SIG-M5 (cell line): Measurements from ENCODE around the gene FRS3.

Experiments used
- DNase-seq: peaks from one replicate; lab custom pipeline; 2025; lab: John Stamatoyannopoulos, UW

FRS3 gene

DNA sequence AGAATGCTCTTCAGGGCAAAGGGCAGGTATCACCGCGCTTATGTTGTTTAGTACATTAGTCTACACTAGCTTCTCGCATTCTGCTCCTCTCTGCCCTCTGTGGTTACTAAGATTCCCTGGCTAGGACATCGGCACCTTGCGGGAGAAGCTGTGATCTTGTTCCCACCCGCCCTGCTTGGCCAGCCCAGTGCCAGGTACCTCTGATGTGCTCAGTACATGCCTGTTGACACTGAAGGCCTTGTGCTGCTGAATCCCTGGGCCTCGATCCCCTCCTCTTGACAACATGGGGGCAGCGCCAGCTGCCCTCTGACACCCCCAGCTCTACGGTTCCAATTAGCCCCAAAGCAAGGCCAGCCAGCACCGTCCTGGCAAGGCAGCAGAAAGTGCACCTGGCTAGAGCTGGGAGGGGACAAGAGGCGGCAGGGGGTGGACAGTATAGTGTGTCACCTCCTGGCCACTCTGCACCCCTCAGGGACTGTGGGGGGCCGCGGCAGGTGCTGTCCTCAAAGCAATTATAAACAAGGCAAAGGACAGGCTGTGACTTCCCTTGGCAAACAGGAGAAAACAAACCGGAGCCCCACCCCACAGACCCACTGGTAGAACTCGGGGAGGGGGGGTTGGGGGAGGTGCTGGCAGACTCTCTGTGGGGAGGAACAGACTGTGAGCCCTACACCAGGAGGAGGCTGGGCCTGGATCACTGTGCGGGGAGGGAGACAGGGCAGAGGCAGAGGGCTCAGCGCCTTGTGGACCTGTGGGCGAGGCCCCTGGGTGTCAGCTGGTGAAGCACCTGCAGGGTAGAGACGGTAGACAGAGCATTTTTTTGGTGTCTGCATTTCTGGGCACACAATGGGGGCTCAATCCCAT lies 51.4 kb downstream of the FRS3 start:
- no peak for DNase-seq

DNA sequence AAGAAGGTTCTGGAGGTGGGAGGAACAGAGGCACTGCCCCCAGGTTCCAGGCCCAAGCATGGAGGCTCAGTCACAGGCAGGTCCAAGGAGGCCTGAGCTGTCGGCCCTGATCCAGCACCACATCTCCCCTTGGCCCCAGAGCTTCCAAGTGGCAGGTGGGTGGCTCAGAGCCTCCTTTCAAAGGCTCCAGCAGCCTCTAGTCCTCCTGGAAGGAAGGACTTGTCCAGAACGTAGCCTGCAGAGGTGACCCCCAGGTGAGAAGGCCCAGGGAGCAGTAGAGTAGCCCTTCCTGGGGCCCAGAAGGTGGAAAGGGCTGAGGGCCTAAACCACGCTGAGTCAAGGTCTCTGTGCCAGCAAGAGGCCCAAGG lies 52.0 kb downstream of the FRS3 start:
- no peak for DNase-seq

DNA sequence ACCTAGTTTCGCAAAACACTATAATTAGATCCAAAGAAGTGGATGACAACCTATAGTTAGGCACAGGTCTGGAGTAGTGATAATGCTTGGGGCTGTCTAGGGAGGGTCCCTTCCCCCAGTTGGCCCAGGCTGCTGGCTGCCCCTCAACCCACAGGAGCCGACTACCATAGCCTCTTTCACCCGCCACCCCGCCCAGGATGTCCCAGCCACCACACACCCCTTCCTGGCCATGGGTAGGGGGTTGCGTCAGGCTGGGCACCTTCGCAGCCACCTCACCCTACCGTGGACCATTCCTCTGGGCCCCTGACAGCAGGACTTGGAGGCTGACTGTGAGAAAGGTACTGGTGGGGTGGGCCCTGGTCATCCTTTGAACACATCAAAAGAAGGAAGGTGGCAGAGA lies 52.8 kb downstream of the FRS3 start:
- no peak for DNase-seq

DNA sequence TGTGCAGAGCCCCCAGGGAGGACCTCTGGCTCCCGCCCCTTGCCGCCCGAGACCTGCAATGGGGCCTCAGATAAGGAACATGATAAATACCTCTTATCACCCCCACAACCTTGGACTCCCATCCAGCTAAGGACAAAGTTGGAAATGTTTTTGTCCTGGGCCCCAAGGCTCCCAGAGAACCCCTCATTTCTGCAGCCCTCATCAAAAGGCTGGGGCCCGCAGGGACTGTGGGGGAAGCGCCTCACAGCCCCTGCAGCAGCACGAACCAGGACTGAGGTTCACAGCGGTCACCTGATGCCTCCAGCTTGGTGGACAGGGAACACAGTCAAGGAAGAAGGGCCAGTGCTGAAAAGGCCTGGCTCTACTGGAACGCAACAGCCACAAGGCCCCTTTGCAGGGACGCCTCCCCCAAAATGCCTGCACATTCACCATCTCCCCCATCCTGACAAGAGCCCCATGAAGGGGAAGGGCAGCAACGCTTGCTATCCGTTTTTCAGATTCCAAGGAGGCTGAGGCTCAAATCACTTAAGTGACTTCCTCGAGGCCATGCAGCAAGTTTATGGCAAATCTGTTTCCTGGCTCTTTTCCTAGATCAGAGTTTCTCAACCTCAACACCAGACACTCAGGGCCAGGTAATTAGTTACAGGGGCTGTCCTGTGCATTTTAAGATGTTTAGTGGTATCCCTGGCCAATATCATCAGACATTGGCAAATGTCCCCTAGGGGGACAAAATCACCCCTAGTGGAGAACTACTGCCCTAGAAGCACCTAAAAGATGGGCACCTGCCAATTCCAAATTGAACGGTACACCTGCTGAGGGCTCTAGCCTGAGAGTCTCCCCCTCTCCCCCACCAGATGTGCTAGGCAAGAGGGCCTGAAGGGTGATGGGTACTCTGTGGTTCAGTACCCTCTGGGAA lies 54.9 kb downstream of the FRS3 start:
- DNase-seq: no peak

- no peak for DNase-seq
These were observed 55.5 kb downstream of the FRS3 start for GRCh38 chr6:41724228-41724580.

- peak; percentile 74 for DNase-seq
These were observed 56.0 kb downstream of the FRS3 start for GRCh38 chr6:41723530-41724227.

DNA sequence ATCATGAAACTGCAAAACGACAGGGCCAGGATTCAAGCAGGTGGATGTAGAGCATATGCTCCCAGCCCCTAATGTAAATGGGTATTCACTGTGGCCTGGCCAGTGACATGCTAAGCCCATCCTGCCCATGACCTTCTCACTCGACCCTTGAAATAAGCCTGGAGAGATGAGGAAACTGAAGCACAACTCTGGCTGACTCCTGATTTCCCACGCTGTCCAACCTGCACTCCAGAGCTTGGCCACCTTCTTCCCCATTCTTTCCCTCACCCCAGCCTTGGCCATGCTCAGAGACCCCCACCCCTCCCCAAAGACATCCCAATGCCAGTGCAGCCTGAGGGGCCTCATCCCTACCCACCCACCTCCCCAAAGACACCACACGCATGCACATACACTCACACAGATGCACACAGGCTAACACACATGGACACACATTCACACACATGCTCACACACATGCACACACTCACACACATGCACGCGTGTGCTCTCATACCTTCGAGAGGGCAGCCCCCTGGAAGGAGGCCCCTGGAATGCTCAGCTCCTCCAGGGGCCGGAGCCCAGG lies 56.7 kb downstream of the FRS3 start:
- DNase-seq: no peak

DNA sequence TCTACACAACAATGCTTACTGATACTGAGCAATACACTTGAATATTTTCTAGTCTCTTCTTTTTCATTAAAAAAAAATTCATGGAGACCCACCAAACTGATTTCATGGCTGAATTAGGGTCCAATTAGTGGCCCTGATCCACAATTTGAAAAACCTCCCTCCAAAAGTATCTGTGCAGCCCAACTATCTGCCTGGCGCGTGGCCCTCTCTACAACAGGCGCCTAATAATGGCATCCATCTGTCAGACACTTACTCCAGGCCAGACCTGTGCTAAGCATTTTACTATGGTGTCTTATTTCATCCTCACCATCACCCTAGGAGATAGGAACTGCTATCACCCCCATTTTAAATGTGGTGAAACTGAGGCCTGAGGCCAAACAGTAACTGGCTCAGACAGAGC lies 58.3 kb downstream of the FRS3 start:
- no peak for DNase-seq

DNA sequence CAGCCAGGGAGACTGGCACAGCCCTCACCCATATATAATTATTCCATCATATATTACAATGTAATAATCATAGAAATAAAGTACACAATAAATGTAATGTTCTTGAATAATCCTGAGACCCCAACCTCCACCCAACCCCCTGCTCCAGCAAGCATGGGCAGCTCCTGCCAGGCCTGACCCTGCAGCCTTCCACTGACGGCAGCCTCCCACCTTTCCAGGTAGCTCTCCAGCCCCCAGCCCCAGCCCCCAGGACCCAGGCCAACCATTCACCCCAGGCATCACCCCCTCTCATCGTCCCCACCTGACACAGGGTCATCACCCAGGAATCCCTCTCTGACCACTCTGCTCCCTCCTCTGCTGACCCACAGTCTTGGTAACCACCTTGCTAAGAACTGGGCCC lies 58.9 kb downstream of the FRS3 start:
- no peak for DNase-seq

GRCh38 chr6:41720262-41720620 lies 59.5 kb downstream of the FRS3 start:
- DNase-seq: no peak
